ENCODE data around the gene KDM2B. TPM values are rescaled to one million over a fixed set of nuclear protein-coding genes. Genes with fewer than 3 reads are reported as not detected.

KDM2B gene
- total RNA-seq, 1 donor from 2014 or later, result 19.8 TPM

- DNase-seq (ENCODE audit: low read depth in 2 of 2), result no peak
Observed at GRCh38 chr12:121531356-121531750, 49.5 kb downstream of the KDM2B start.

GRCh38 chr12:121530600-121531355 is 50.0 kb downstream of the KDM2B start:
- peak in 1 of 2 donors; percentile 60 for DNase-seq (ENCODE audit: low read depth in 2 of 2)

GRCh38 chr12:121529184-121529583 is 51.6 kb downstream of the KDM2B start:
- DNase-seq (ENCODE audit: low read depth in 2 of 2), result no peak

GRCh38 chr12:121525411-121525810 is 55.4 kb downstream of the KDM2B start:
- DNase-seq (ENCODE audit: low read depth in 2 of 2), result no peak

- no peak for DNase-seq (ENCODE audit: low read depth in 2 of 2)
Observed at GRCh38 chr12:121524196-121524916, 56.5 kb downstream of the KDM2B start.

GRCh38 chr12:121523741-121524140 is 57.1 kb downstream of the KDM2B start:
- peak; percentile 12 to 20 for DNase-seq (ENCODE audit: low read depth in 2 of 2)

GRCh38 chr12:121522971-121523370 is 57.9 kb downstream of the KDM2B start:
- no peak for DNase-seq (ENCODE audit: low read depth in 2 of 2)

- no peak for DNase-seq (ENCODE audit: low read depth in 2 of 2)
Observed at GRCh38 chr12:121520586-121521086, 60.2 kb downstream of the KDM2B start.

- DNase-seq (ENCODE audit: low read depth in 2 of 2), result no peak
Observed at GRCh38 chr12:121520119-121520518, 60.7 kb downstream of the KDM2B start.

GRCh38 chr12:121519227-121519626 is 61.6 kb downstream of the KDM2B start:
- DNase-seq (ENCODE audit: low read depth in 2 of 2), result no peak

GRCh38 chr12:121518656-121519055 is 62.2 kb downstream of the KDM2B start:
- DNase-seq (ENCODE audit: low read depth in 2 of 2), result no peak

GRCh38 chr12:121516437-121517011 is 64.3 kb downstream of the KDM2B start:
- DNase-seq (ENCODE audit: low read depth in 2 of 2), result no peak

GRCh38 chr12:121515615-121516014 is 65.2 kb downstream of the KDM2B start:
- no peak for DNase-seq (ENCODE audit: low read depth in 2 of 2)

GRCh38 chr12:121514184-121514742 is 66.6 kb downstream of the KDM2B start:
- no peak for DNase-seq (ENCODE audit: low read depth in 2 of 2)

GRCh38 chr12:121513464-121514183 is 67.2 kb downstream of the KDM2B start:
- DNase-seq (ENCODE audit: low read depth in 2 of 2), result peak in 1 of 2 donors; percentile 19

GRCh38 chr12:121512561-121512960 is 68.3 kb downstream of the KDM2B start:
- no peak for DNase-seq (ENCODE audit: low read depth in 2 of 2)

GRCh38 chr12:121511916-121512315 is 68.9 kb downstream of the KDM2B start:
- DNase-seq (ENCODE audit: low read depth in 2 of 2), result no peak

- DNase-seq (ENCODE audit: low read depth in 2 of 2), result no peak
Observed at GRCh38 chr12:121509339-121509738, 71.5 kb downstream of the KDM2B start.

GRCh38 chr12:121508533-121508932 is 72.3 kb downstream of the KDM2B start:
- no peak for DNase-seq (ENCODE audit: low read depth in 2 of 2)

- DNase-seq (ENCODE audit: low read depth in 2 of 2), result no peak
Observed at GRCh38 chr12:121507984-121508383, 72.8 kb downstream of the KDM2B start.

GRCh38 chr12:121507245-121507644 is 73.6 kb downstream of the KDM2B start:
- no peak for DNase-seq (ENCODE audit: low read depth in 2 of 2)

Data from dermis microvascular lymphatic vessel endothelial cell (primary cell).